GM23338 (cell line): ENCODE results near the gene SLU7. TPM values are rescaled to one million over a fixed set of nuclear protein-coding genes. Genes with fewer than 3 reads are reported as not detected.

Experiments used
- ATAC-seq: fragments of 200-7000 bp; cut with Tn5 transposase; 3 replicates; pipeline ENCODE4 v1.9.1; 2020
- DNase-seq: peaks from one replicate; pipeline ENCODE4 v3.0.0-alpha.2; 2015; ENCODE audit warnings: low spot score
- H2AFZ ChIP-seq: fragments of 200-600 bp; sonication (generic); 2 replicates; pipeline ENCODE4 v1.8.0; 2016; ENCODE audit warnings: antibody characterized with exemption, mild to moderate bottlenecking, moderate library complexity
- H3F3A ChIP-seq: fragments of 200-600 bp; sonication (generic); replicated peaks from 2 replicates; pipeline ENCODE4 v1.8.0; 2017; ENCODE audit warnings: antibody characterized with exemption, mixed run types, low read depth
- H3K27ac ChIP-seq: fragments of 200-600 bp; sonication (generic); 2 replicates; pipeline ENCODE4 v1.6.1; 2016; ENCODE audit warnings: low read depth
- H3K27me3 ChIP-seq: fragments of 200-600 bp; sonication (generic); 2 replicates; pipeline ENCODE4 v1.8.0; 2016; ENCODE audit warnings: mild to moderate bottlenecking, mixed run types, moderate library complexity; ENCODE audit not compliant: insufficient read depth
- H3K36me3 ChIP-seq: fragments of 200-600 bp; sonication (generic); 2 replicates; pipeline ENCODE4 v1.8.0; 2016; ENCODE audit warnings: mild to moderate bottlenecking; ENCODE audit not compliant: insufficient read depth
- H3K4me1 ChIP-seq: fragments of 200-600 bp; sonication (generic); 2 replicates; pipeline ENCODE4 v1.8.0; 2016; ENCODE audit warnings: mild to moderate bottlenecking, moderate library complexity; ENCODE audit not compliant: insufficient read depth
- H3K4me2 ChIP-seq: fragments of 200-600 bp; sonication (generic); 2 replicates; pipeline ENCODE4 v1.7.1; 2017; ENCODE audit warnings: mixed run types
- H3K4me3 ChIP-seq: fragments of 200-600 bp; sonication (generic); 2 replicates; pipeline ENCODE4 v1.6.1; 2016; ENCODE audit warnings: mixed run types
- H3K79me2 ChIP-seq: fragments of 200-600 bp; sonication (generic); replicated peaks from 2 replicates; pipeline ENCODE4 v1.8.0; 2017; ENCODE audit warnings: mild to moderate bottlenecking; ENCODE audit not compliant: insufficient read depth
- H3K9me2 ChIP-seq: fragments of 200-600 bp; sonication (generic); 2 replicates; pipeline ENCODE4 v1.8.0; 2017; ENCODE audit not compliant: insufficient read depth
- H4K20me1 ChIP-seq: fragments of 200-600 bp; sonication (generic); replicated peaks from 2 replicates; pipeline ENCODE4 v1.8.0; 2017; ENCODE audit warnings: mild to moderate bottlenecking; ENCODE audit not compliant: insufficient read depth
- H3K27ac Mint-ChIP-seq: 2 replicates; pipeline ENCODE4 v1.8.0; 2020; ENCODE audit warnings: inconsistent platforms, mild to moderate bottlenecking, moderate library complexity, mixed read lengths
- H3K27me3 Mint-ChIP-seq: 3 replicates; pipeline ENCODE4 v1.8.0; 2022; ENCODE audit warnings: low read depth, mild to moderate bottlenecking, moderate library complexity, mixed read lengths, inconsistent platforms; ENCODE audit not compliant: insufficient read depth, poor library complexity
- H3K36me3 Mint-ChIP-seq: 3 replicates; pipeline ENCODE4 v1.8.0; 2021; ENCODE audit warnings: low read depth, mild to moderate bottlenecking, inconsistent platforms, moderate library complexity, mixed read lengths
- H3K4me1 Mint-ChIP-seq: 3 replicates; pipeline ENCODE4 v1.8.0; 2020; ENCODE audit warnings: mild to moderate bottlenecking, inconsistent platforms, mixed read lengths
- H3K4me3 Mint-ChIP-seq: 3 replicates; pipeline ENCODE4 v1.8.0; 2021; ENCODE audit warnings: moderate library complexity, mild to moderate bottlenecking, inconsistent platforms, mixed read lengths
- H3K9me3 Mint-ChIP-seq: 3 replicates; pipeline ENCODE4 v1.8.0; 2020; ENCODE audit warnings: moderate library complexity, mild to moderate bottlenecking, inconsistent platforms, mixed read lengths
- CREB1 ChIP-seq: fragments of 250-450 bp; sonication (Bioruptor Pico); IDR thresholded peaks from 2 replicates; pipeline ENCODE4 v1.5.0; 2020; ENCODE audit warnings: low read depth, mild to moderate bottlenecking, moderate library complexity
- CTCF ChIP-seq, 2 experiments: fragments of 200-600 bp in 1 of 2; sonication (generic) in 1 of 2; conservative IDR thresholded peaks; 2 replicates each; pipeline versions ENCODE4 v1.5.1 to v1.6.1; 2016 to 2017; ENCODE audit warnings: antibody characterized with exemption in 2 of 2, low read depth in 2 of 2, mild to moderate bottlenecking in 2 of 2, moderate library complexity in 1 of 2
- ETS1 ChIP-seq: IDR thresholded peaks from 2 replicates; pipeline ENCODE4 v1.6.1; 2016; ENCODE audit warnings: antibody characterized with exemption
- EZH2 ChIP-seq: fragments of 200-600 bp; sonication (generic); IDR thresholded peaks from one replicate; pipeline ENCODE4 v1.8.0; 2017; ENCODE audit warnings: antibody characterized with exemption, mild to moderate bottlenecking, low read depth; ENCODE audit not compliant: unreplicated experiment
- EZH2phosphoT487 ChIP-seq: fragments of 200-600 bp; sonication (generic); IDR thresholded peaks from one replicate; pipeline ENCODE4 v1.8.1; 2018; ENCODE audit warnings: antibody characterized with exemption; ENCODE audit not compliant: unreplicated experiment
- JUNB ChIP-seq: IDR thresholded peaks from one replicate; pipeline ENCODE4 v1.6.1; 2016; ENCODE audit warnings: antibody characterized with exemption; ENCODE audit not compliant: unreplicated experiment
- NANOG ChIP-seq: IDR thresholded peaks from 2 replicates; pipeline ENCODE4 v1.6.1; 2016; ENCODE audit warnings: antibody characterized with exemption, borderline replicate concordance
- POLR2AphosphoS5 ChIP-seq: IDR thresholded peaks from 2 replicates; pipeline ENCODE4 v1.6.1; 2016; ENCODE audit warnings: antibody characterized with exemption, low read depth
- REST ChIP-seq: IDR thresholded peaks from one replicate; pipeline ENCODE4 v1.6.1; 2018; ENCODE audit warnings: antibody characterized with exemption; ENCODE audit not compliant: unreplicated experiment
- STAT1 ChIP-seq: IDR thresholded peaks from one replicate; pipeline ENCODE4 v1.6.1; 2016; ENCODE audit warnings: antibody characterized with exemption; ENCODE audit not compliant: unreplicated experiment
- ZNF114 ChIP-seq: fragments of 250-450 bp; sonication (Bioruptor Pico); IDR thresholded peaks from 2 replicates; pipeline ENCODE4 v1.5.0; 2020; ENCODE audit warnings: mild to moderate bottlenecking, moderate library complexity
- ZNF331 ChIP-seq: fragments of 250-450 bp; sonication (Bioruptor Pico); IDR thresholded peaks from 2 replicates; pipeline ENCODE4 v1.5.0; 2020; ENCODE audit warnings: low read depth, mild to moderate bottlenecking, moderate library complexity
- ZNF462 ChIP-seq: fragments of 250-450 bp; sonication (Bioruptor Pico); IDR thresholded peaks from 2 replicates; pipeline ENCODE4 v1.5.0; 2020; ENCODE audit warnings: mild to moderate bottlenecking, moderate library complexity
- polyA plus RNA-seq: library from polyadenylated mRNA; unstranded; fragments of >200 nt; fragmentation: Nextera tagmentation; extraction: Ambion mirVana; gene quantifications from 2 replicates; pipeline ENCODE4 v1.2.1, GENCODE V29; 2016
- total RNA-seq: library from RNA; depleted of rRNA; stranded (reverse); fragments of >200 nt; shearing (Covaris generic); gene quantifications from 2 replicates; pipeline ENCODE4 v1.2.3, GENCODE V29; 2014

SLU7 gene
- total and polyA plus RNA-seq, 2 experiments from 2014 or later: 27.0 to 47.5 TPM

- no peaks in the 10 kb centered on the region for H3K9me2 ChIP-seq
- peak overlapping the region; percentile 9; the same call in 1 of the 2 replicates for H3K27ac ChIP-seq
- H3K36me3 ChIP-seq: peaks cover 41% of the 10 kb centered on the region
- H3K4me1 Mint-ChIP-seq: peaks cover 34% of the 10 kb centered on the region
- H3K79me2 ChIP-seq: peaks cover 36% of the 10 kb centered on the region
- peaks cover 51% of the 10 kb centered on the region for H3K36me3 Mint-ChIP-seq
- H3K27me3 Mint-ChIP-seq: peaks cover 2% of the 10 kb centered on the region
- peak overlapping the region; percentile 86 for H3K4me3 ChIP-seq
- no peaks in the 10 kb centered on the region for H3K9me3 Mint-ChIP-seq
- peaks cover 21% of the 10 kb centered on the region; the same call in 1 of the 2 replicates for H3K4me1 ChIP-seq
- no peak overlapping the region for H3K27ac Mint-ChIP-seq
- no peak for TF ChIP-seq JUNB
- TF ChIP-seq NANOG: no peak
- TF ChIP-seq ZNF462 (CRISPR knock-in tag): no peak
- no peak for TF ChIP-seq EZH2
- no peak for TF ChIP-seq CTCF (conservative IDR thresholded peaks at IDR 0.05; ENCODE audit: low read depth in 2 of 2)
- no peak for TF ChIP-seq ETS1
- no peak for TF ChIP-seq STAT1
- TF ChIP-seq CREB1: no peak
- no peak for TF ChIP-seq ZNF331
- no peak for TF ChIP-seq ZNF114 (CRISPR knock-in tag)
- no peak for TF ChIP-seq POLR2AphosphoS5
- TF ChIP-seq REST: no peak
- no peak for TF ChIP-seq EZH2phosphoT487
- no peaks in the 10 kb centered on the region for H4K20me1 ChIP-seq
- peak overlapping the region; percentile 89 for H3K4me2 ChIP-seq
- H3F3A ChIP-seq: no peaks in the 10 kb centered on the region
- no peaks in the 10 kb centered on the region for H3K27me3 ChIP-seq
- peak overlapping the region; percentile 87 for H3K4me3 Mint-ChIP-seq
- no peak for DNase-seq
- no peak for ATAC-seq
- no peak overlapping the region for H2AFZ ChIP-seq
Observed at GRCh38 chr5:160423099-160423498, 4.2 kb upstream of the SLU7 start.
